AG20443 (cell line): ENCODE measurements around the gene SAMD1.
A peak's percentile ranks its signal among the peaks of the same experiment; 100 is the strongest.

Source experiments
- DNase-seq: peaks from one replicate; pipeline ENCODE4 v3.0.0; 2012; ENCODE audit warnings: low spot score, mixed read lengths

SAMD1 gene

DNA sequence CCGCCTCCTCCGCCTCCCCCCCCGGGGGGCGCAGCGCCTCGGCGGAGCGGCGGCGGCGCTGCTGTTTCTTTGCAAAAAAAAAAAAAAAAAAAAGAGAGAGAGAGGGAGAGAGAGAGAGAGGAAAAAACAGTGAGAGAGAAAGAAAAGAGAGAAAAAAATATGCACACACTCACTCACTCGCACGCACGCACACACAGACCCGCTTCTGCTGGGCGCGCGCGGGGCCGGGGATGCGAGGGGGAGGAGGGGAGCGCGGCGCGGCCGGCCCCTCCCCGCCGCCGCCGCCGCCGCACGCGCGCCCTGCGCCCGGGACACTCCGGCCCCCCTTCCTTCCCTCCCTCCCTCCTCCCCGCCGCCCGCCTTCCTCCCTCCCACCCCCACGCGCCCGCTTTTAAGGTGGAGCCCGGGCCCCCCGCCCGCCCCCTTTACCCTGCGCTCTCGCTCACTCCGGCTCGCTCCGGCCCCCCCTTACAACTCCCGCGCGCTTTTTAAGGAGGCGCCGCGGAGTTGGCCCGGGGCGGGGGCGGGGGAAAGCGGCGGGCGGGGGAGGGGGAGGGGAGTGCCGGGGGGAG is at the start of gene SAMD1:
Gene SAMD1, minus strand, starts transcription at position 243 of the 572 bp plus-strand sequence.
- peak; percentile 93 for DNase-seq

DNA sequence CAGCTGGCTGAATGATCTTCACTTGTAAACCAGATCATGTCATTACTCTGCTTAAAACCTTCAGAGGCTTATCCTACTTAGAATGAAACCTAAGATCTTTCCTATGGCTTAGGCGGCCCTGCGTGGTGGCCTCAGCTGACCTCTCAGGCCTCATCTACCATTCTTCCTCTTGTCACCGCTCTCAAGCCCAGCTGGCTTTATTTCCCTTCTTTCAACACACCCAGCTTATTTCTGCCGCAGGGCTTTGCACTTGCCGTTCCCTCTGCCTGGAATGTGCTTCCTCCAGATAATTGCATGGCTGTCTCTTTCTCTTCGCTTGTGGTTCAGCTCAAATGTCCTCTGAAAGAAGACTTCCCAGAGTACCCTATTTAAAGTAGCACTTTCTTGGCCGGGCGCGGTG is 49.4 kb upstream of the SAMD1 start:
- no peak for DNase-seq

DNA sequence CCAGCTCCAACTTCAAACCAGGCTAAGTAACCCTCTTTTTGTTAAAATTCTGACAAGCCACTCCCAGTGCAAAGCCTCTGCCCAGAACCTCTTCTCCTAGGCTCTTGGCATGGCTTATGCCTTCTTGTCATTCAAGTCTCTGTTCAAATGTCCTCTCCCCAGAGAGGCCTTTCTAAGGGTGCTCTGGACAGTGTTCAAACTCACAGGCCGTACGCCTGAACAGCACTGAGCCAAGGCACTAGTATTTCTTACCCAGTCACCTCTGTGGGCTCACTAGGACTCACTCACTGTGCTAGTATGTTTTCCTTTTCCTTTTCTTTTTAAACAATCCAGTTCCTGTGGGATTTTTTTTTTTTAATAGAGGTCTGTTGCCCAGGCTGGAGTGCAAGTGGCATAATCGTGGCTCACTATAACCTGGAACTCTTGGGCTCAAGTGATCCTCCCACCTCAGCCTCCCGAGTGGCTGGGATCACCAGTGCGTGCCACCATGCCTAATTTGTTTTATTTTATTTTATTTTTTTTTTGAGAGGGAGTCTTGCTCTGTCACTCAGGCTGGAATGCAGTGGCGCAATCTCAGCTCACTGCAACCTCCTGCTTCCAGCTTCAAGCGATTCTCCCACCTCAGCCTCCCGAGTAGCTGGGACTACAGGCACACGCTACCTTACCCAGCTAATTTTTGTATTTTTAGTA is 48.2 kb upstream of the SAMD1 start:
- DNase-seq = no peak

DNA sequence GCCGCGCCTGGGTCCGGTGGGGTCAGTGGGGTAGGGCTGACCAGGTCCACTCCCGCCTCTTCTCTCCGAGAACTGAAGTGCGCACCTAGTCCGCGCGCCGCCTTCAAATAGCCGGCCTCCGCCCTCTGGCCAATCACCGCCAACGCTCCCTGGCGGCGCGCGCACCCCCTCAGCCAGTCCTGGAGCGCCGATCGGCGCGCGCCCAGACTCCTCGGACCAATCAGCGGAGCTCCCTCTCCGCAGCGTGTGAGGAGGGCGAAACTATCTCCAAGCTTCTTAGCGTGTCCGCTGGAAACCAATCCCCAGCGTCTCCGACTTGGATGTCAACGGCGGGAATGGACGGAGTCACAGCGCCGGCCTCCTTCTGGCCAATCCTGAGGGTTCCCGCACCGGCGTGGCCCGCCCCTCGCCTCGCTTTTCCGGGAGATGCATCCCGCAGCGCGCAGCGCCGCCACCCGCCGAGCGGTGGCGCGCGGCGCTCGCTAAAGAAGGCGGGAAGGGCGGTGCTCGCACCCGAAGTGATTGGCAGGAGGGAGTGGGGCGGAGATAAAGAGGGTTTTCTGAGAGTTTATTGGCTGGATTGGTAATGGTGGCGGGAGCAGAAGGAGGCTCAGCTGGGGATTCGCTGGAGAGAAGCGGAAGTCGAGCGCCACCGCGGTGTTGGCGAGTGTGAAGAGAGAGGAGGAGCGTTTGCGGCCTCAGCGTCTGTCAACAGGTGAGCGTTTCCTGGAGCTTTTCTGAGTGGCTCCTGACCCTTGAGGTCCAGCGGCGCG is 46.1 kb upstream of the SAMD1 start, which contains the start of gene ASF1B:
Gene ASF1B, minus strand, starts transcription at position 81 of the 773 bp plus-strand sequence. CDS start 133 bp downstream, outside the sequence.
- peak; percentile 98 for DNase-seq

DNA sequence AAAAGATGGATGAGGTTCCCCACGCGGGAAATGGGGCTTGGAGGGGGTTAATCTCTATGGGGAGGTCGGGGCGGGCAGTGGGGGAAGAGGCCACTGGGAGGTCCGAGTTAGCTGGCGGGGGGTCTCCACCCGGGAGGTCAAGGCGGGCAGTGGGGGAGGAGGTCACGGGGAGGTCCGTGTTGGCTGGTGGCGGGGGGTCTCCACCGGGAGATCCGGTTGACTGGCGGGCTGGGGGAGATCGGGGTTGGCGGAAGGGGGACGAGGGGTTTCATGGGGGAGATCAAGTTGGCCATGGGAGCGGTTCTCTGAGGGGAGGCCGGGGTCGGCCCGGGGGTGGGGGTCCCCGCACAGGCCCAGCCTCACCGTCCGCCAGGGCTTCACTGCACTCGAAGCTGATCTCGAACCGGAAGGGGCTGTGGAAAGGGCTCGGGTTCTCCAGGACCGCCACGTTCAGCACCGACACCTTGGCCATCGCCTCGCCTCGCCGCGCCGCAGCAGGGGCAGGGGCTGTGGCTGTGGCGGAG is 45.5 kb upstream of the SAMD1 start:
- no peak for DNase-seq

DNA sequence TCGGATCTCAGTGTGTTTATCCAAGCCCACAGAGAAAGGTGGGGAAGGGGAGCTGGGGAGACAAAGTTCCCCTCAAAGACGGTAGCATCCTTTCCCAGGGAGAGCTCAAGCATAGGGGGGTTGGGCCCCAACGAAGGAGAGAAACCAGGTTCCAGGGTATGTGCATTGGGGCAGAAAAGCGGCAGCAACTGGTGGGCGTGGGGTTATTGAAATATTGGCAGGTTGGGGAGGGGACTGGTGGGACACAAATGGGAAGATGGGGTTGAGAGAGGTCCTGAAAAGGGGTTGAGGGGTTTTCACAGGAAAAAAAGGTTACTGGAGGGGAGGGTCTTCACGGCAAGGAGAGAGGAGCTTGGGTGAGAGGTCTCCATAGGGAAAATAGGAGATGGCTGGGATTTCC is 44.8 kb upstream of the SAMD1 start:
- DNase-seq = no peak

DNA sequence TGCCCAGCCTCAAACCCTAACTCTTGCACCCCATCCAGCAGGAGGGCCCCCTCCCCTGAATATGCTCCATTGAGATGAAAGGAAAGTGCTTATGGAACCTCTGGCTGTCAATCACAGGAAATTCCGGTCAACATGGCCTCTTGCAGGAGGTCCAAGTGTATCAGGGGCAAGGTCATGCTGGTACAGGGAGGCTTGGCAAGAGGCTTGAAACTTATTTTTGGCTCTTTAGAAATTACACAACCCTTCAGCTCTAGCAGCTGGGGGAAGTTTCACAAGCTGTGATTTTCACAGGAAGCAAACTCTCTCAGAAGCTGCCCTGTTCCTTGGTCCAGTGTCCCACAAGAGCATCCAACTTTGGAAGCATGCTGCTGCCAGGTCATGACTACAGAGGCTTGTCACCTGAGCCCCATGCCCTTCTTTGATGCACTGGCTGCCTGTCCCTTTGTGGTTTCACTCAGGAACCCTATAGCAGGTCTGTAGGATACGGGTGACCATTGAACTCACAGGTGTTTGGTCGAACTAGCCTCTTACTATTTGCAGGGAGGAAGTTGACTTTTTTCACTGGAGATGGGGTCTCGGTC is 37.5 kb upstream of the SAMD1 start:
- DNase-seq = no peak

DNA sequence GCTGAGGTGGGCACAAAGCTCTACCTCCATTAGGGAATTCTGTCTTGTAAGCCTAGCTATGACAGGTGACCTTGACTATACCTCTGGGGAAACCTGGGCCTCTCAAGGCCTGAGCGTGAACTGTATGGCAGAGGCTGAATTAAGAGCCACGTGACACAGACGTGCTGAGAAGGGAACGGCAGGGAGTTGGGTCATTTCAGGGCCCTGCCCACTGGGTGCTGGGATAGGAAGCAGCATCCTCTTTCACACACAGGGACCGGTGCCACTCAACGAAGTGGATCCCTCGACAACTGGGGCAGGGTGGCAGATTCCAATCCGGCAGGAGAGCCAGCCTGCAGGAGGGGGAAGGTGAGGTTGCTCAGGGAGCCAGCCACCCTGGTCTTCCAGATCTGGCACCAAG is 36.6 kb upstream of the SAMD1 start:
- no peak for DNase-seq

DNA sequence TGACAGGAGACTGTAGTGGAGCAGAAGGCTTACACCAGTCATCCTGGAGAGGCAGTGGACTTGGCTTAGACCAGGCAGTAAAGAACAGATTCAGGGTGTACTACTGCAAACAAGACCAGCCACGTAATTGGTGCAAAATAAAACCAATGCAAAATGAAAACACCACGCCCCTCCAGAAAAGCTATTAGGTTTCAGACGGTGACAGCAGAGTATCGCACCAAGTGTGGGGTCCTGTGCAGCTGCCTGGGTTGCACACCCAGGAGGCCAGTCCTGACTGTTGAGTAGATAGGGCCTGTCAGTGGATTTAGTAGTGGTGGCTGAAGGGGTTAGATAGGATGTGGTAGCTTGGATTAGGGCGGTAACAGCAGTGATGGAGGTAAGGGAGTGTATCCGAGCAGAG is 32.4 kb upstream of the SAMD1 start:
- no peak for DNase-seq

DNA sequence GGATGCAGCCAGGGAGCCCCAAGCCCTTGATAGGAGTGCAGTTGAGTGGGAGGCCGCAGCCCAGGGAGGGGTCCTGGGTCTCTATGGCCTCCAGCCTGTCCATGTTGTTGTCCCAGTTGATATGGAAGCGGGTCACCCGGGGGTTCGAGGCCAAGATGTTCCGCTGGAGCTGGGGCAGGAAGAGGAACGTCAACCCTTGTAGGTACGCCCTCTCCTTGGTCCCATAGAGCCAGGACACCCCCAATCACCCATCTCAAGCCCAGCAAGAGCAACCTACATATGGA is 29.9 kb upstream of the SAMD1 start:
- DNase-seq = no peak

DNA sequence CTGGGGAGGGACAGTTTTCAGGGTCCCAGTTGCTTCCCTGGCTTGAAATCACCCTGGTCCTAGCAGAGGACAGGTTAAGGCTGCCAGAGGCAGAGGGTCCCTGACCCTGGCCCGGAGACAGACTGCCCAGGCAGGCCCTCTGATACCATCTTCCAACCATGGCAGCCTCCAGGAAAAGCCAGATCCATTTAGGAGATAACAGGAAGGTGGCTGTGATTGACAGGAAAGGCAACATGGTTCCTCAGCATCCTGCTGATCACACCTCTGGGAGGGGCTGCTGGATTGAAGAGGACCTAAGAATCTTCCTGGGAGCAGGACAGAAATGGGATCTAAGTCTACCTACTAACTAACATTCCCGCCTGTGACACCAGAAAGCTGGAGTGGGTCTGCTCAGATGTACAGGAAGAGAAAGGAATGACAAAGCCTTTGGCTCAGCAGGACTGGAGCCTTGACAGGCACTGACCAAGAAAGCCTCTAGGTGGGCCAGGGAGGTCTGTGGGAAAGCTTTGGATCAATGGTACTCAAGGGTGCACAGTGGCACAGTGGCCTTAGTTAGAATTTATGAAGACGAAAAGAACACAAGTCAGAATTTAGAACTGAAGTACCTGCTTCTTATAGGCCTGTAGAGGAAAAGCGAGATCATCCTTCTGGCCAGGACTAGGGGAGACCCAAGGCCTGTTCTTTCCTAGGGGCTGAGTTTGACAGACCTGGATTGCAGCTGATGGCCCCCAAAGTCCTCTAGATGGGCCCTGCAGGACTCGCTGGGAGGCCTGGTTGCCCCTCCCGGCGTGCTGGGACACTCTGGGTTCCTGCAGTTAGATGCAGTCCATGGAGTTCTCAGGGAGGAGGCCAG is 29.3 kb upstream of the SAMD1 start:
- no peak for DNase-seq

DNA sequence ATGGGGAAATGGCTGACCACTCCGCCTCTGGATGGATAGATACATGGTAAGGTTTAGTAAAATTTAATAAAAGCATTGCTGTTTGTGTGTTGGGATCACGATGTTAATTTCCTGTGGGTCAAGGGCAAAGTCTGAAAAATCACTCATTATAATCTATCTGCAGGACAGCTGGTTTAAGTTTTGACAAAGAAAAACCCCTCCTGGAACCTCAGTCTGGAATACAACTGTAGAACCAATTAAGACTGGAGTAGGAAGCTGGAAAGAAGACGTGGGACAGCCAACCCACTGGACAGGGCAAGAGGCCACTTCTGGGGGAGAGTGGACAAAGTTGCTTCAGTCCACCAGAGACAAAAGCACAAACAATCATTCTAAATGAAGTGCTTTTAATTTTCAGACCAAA is 28.6 kb upstream of the SAMD1 start:
- no peak for DNase-seq

DNA sequence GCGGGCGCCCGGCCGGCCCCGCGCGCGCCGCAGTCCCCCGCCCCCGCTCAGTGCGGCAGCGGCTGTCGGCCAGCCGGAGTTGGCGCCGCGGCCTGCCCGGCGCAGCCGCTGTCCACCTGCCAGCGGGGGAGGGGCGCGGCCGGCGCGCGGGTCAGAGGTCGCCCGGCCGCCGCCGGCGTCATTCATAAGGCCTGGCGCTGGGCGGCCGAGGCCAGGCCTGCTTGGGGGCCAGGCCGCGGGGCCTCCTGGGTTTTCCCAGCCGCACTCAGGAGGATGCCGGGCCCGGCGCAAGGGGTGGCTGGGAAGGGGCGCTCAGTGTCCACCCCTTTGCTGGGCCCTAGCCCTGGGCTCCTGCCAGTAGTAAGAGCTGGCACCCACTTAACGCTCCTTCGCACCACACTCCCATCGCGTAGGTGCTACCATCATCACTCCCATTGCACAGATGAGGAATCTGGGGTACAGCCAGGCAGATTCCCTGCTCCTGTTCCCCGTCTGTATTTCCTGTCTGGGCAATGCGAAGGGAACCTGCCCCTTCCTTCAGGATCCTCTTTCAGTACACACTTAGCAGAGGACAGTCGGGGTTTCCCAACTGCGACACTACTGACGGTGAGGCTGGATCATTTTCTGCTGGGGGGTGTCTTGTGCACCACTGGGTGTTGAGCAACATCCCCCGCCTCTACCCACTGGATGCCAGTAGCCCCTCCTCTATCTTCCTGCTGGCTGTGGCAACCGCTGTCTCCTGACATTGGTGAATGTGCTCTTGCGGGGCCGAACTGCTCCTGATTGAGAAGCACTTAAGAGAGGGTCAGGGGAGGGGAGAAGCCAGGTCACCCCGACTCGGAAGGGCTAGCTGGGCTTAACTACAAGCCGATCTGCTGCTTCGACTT is 27.9 kb upstream of the SAMD1 start:
- peak; percentile 84 for DNase-seq

DNA sequence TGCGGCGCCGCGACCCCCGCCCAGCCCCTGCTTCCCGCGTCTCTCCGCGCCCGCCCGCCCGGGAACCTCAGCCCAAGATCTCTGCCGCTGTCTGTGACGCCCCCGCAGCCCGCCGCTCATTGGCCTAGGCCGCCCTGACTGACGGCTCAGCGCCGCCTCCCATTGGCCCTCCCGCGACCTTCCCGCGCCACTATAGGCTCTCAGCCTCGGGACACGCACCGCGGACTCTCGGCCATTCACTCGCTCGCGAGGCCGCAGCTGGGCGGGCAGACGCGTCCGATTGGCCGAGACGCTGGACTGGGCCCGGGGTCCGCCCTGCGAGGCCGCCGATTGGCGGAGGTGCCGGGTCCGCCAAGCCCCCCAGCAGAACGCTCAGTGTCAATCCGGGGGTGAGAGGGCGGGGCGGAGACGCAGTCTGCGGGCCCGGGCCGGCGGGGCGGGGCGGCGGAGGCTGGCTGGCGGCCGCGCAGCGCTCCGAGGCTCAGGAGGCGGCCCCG is 27.2 kb upstream of the SAMD1 start, which contains the start of gene PRKACA:
Gene PRKACA, minus strand, starts transcription at position 95 of the 497 bp plus-strand sequence. CDS start 215 bp downstream, outside the sequence.
- peak; percentile 99 for DNase-seq

DNA sequence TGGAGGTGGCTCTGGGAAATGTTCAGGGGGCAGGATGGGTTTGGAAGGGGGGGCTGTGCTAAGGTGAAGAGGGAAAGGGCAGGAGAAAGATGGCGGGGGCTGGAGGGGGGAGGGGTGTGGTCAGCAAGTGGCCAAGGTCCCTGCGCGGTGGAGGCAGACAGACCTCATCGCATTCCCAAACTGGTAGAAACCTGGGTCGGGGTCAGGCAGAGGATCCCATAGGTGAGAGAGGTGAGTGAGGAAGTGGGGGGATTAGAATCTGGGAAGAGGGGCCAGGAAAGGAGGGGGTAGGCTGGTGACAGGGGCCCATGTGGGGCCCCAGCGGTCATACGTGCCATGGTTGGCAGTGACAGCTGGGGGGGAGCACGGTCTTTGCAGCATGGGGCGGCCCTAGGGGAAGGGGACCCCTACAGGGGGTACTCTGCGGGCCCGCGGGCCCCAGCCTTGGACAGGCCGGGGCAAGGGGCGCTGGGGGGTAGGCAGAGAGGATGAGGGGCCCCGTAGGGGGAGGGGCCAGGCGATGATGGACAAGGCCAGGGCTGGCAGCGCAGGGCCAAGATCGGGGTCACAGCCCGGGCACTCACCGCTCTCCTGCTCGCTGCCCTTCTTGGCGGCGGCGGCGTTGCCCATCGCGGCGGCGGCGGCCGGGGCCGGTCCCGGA is 26.5 kb upstream of the SAMD1 start:
- DNase-seq = no peak

DNA sequence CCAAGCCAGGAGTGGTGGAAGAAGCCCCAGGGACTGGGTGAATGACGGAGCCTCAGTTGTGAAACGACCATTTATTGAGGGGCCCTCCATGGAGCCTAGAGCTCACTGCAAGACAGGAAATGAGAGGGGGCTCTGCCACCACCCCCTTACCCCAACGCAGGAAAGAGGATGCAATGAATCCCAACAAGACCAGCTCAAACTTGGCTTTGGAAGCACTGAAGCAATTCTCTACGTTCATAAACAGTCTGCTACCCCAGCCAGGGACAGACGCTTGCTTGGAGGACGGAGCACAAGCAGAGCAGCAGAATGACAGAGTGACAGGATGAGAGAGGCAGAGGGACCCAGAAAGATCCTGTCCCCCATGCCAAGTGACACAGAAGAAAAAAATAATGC is 26.0 kb upstream of the SAMD1 start:
- DNase-seq = no peak

DNA sequence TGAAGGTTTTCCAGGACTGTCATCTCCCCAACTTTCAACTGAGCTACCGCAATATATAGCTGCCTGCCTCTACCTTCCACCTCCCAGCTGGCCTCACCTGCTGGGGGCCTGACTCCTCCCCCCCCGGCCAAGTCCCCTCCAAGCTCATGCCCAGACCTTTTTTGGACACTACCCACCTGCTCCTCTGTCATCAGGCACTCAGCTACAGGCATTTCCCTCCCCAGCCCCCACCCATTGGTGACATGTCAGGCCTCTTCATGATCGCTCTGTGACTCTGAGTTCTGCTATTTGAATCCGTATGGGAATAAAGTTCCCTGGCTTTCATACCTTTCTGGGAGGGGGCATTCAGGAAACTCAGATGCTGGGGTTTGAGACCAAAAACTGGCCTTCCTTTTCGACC is 25.2 kb upstream of the SAMD1 start:
- DNase-seq = no peak

DNA sequence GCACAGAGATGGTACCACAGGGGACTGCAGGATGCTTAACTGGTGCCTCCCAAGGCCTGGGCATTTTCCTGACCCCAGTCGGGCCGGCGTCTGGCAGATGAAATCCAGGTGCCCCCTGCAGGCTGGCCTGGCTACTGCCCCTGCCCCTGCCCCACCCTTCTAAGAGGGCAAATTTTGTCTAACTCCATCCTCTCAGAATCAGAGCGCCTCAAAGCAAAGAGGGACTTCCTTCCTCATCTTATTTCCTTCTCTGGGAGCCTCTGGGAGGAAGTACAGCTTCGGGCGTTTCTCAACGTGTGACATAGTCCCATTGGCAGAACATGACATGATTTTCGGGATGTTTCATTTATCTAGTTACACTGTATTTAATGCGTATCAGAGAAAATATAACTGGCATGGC is 24.3 kb upstream of the SAMD1 start:
- no peak for DNase-seq

DNA sequence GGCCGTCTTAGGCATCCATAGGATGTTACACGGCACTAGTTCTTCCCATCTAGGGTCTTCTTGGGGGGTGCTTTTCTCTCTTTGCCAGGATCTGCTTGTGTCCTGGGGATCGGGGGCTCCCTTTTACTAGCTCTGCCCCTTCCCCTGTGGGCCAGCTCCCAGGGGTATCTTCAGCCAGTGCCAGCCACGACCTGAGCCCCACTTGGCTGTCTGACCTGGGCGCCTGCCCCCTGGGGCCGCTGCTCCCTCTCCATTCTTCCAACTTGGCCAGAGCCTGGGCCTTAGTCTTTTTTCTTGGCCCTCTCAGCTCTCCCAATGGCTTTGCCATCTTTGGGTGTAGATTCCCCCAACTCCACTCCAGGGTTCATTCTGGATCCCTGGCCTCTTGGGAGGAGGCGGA is 23.9 kb upstream of the SAMD1 start:
- no peak for DNase-seq
